Neural progenitor cell (in vitro differentiated cells): Measurements from ENCODE around the gene NUBP2.

ENCODE experiments used
- CTCF ChIP-seq: fragments of 200-600 bp; sonication (generic); IDR thresholded peaks from 2 replicates; pipeline ENCODE4 v1.5.1; 2017; ENCODE audit warnings: antibody characterized with exemption, mild to moderate bottlenecking
- EZH2phosphoT487 ChIP-seq: fragments of 200-600 bp; sonication (generic); IDR thresholded peaks from 2 replicates; pipeline ENCODE4 v1.6.1; 2017; ENCODE audit warnings: antibody characterized with exemption

GRCh38 chr16:1820946-1821290 is 38.2 kb downstream of the NUBP2 start:
- TF ChIP-seq EZH2phosphoT487 (no peak), CTCF (no peak)
